NCI-H1436 (cell line): ENCODE data around the gene DNMT3A.

Experiments used
- DNase-seq: peaks from one replicate; lab custom pipeline; 2025; lab: John Stamatoyannopoulos, UW

Gene DNMT3A

GRCh38 chr2:25257032-25257552 lies 84.6 kb downstream of the DNMT3A start:
- no peak for DNase-seq

GRCh38 chr2:25256488-25256875 lies 85.2 kb downstream of the DNMT3A start:
- no peak for DNase-seq

- DNase-seq, result no peak
Measured at GRCh38 chr2:25255745-25256487, 85.8 kb downstream of the DNMT3A start.

GRCh38 chr2:25254961-25255360 lies 86.8 kb downstream of the DNMT3A start:
- no peak for DNase-seq

GRCh38 chr2:25253153-25253626 lies 88.5 kb downstream of the DNMT3A start:
- DNase-seq, result no peak

- peak; percentile 87 for DNase-seq
Measured at GRCh38 chr2:25252291-25253152, 89.2 kb downstream of the DNMT3A start.

- DNase-seq, result peak; percentile 42
Measured at GRCh38 chr2:25251422-25252273, 90.1 kb downstream of the DNMT3A start.

- no peak for DNase-seq
Measured at GRCh38 chr2:25251071-25251421, 90.7 kb downstream of the DNMT3A start.

GRCh38 chr2:25250331-25251070 lies 91.2 kb downstream of the DNMT3A start:
- no peak for DNase-seq

GRCh38 chr2:25249785-25250184 lies 91.9 kb downstream of the DNMT3A start:
- DNase-seq, result no peak

- DNase-seq, result no peak
Measured at GRCh38 chr2:25247792-25248512, 93.8 kb downstream of the DNMT3A start.

- no peak for DNase-seq
Measured at GRCh38 chr2:25246558-25247290, 95.0 kb downstream of the DNMT3A start.

GRCh38 chr2:25246001-25246400 lies 95.7 kb downstream of the DNMT3A start:
- DNase-seq, result no peak

GRCh38 chr2:25245141-25245540 lies 96.6 kb downstream of the DNMT3A start:
- DNase-seq, result no peak

GRCh38 chr2:25243995-25244394 lies 97.7 kb downstream of the DNMT3A start:
- DNase-seq, result no peak

- no peak for DNase-seq
Measured at GRCh38 chr2:25241452-25241851, 100.3 kb downstream of the DNMT3A start.

GRCh38 chr2:25240636-25241035 lies 101.1 kb downstream of the DNMT3A start:
- no peak for DNase-seq

GRCh38 chr2:25238920-25239319 lies 102.8 kb downstream of the DNMT3A start:
- no peak for DNase-seq

- DNase-seq, result no peak
Measured at GRCh38 chr2:25237764-25238163, 104.0 kb downstream of the DNMT3A start.

- no peak for DNase-seq
Measured at GRCh38 chr2:25236736-25237135, 105.0 kb downstream of the DNMT3A start.
